Glutamatergic neuron (in vitro differentiated cells): ENCODE measurements around the gene MAP3K5. TPM values are rescaled to one million over a fixed set of nuclear protein-coding genes. Genes with fewer than 3 reads are reported as not detected.

Experiments used
- DNase-seq: peaks from one replicate; pipeline ENCODE4 v3.0.0; 2022
- H3K27ac Mint-ChIP-seq: one replicate; pipeline ENCODE4 v1.8.0; 2020; ENCODE audit warnings: mild to moderate bottlenecking, mixed read lengths, inconsistent platforms; ENCODE audit not compliant: unreplicated experiment
- H3K27me3 Mint-ChIP-seq: one replicate; pipeline ENCODE4 v1.8.0; 2020; ENCODE audit warnings: mild to moderate bottlenecking, moderate library complexity, mixed read lengths, inconsistent platforms; ENCODE audit not compliant: unreplicated experiment
- H3K36me3 Mint-ChIP-seq: one replicate; pipeline ENCODE4 v1.8.0; 2020; ENCODE audit warnings: mild to moderate bottlenecking, mixed read lengths, inconsistent platforms; ENCODE audit not compliant: unreplicated experiment
- H3K4me1 Mint-ChIP-seq: one replicate; pipeline ENCODE4 v1.8.0; 2020; ENCODE audit warnings: mild to moderate bottlenecking, low read depth, mixed read lengths, inconsistent platforms; ENCODE audit not compliant: unreplicated experiment
- H3K4me3 Mint-ChIP-seq: one replicate; pipeline ENCODE4 v1.8.0; 2020; ENCODE audit warnings: mild to moderate bottlenecking, mixed read lengths, inconsistent platforms; ENCODE audit not compliant: unreplicated experiment
- H3K9me3 Mint-ChIP-seq: one replicate; pipeline ENCODE4 v1.8.0; 2020; ENCODE audit warnings: mild to moderate bottlenecking, moderate library complexity, mixed read lengths, inconsistent platforms; ENCODE audit not compliant: unreplicated experiment
- long read RNA-seq: library from polyadenylated mRNA; unstranded; transcript quantifications from one replicate; pipeline ENCODE4 v2.0.0, GENCODE V29; 2020; ENCODE audit not compliant: unreplicated experiment
- total RNA-seq: library from RNA; stranded (reverse); fragmentation: NEBNext Ultra II Directional; extraction: Animal tissue kit (Norgen Biotek cat#: 25700); gene quantifications from one replicate; pipeline ENCODE4 v1.2.1, GENCODE V29; 2021; ENCODE audit not compliant: unreplicated experiment
- TF ChIP-seq, protein P1 (sequence below): fragments of 200-600 bp; sonication (generic); IDR thresholded peaks from one replicate; pipeline ENCODE4 v1.5.0; 2021; ENCODE audit not compliant: partially characterized antibody, unreplicated experiment

Gene MAP3K5, protein sequence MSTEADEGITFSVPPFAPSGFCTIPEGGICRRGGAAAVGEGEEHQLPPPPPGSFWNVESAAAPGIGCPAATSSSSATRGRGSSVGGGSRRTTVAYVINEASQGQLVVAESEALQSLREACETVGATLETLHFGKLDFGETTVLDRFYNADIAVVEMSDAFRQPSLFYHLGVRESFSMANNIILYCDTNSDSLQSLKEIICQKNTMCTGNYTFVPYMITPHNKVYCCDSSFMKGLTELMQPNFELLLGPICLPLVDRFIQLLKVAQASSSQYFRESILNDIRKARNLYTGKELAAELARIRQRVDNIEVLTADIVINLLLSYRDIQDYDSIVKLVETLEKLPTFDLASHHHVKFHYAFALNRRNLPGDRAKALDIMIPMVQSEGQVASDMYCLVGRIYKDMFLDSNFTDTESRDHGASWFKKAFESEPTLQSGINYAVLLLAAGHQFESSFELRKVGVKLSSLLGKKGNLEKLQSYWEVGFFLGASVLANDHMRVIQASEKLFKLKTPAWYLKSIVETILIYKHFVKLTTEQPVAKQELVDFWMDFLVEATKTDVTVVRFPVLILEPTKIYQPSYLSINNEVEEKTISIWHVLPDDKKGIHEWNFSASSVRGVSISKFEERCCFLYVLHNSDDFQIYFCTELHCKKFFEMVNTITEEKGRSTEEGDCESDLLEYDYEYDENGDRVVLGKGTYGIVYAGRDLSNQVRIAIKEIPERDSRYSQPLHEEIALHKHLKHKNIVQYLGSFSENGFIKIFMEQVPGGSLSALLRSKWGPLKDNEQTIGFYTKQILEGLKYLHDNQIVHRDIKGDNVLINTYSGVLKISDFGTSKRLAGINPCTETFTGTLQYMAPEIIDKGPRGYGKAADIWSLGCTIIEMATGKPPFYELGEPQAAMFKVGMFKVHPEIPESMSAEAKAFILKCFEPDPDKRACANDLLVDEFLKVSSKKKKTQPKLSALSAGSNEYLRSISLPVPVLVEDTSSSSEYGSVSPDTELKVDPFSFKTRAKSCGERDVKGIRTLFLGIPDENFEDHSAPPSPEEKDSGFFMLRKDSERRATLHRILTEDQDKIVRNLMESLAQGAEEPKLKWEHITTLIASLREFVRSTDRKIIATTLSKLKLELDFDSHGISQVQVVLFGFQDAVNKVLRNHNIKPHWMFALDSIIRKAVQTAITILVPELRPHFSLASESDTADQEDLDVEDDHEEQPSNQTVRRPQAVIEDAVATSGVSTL (N-terminal part only)
- total RNA-seq, result 0.66 TPM
- long read RNA-seq, result 0 reads

DNA sequence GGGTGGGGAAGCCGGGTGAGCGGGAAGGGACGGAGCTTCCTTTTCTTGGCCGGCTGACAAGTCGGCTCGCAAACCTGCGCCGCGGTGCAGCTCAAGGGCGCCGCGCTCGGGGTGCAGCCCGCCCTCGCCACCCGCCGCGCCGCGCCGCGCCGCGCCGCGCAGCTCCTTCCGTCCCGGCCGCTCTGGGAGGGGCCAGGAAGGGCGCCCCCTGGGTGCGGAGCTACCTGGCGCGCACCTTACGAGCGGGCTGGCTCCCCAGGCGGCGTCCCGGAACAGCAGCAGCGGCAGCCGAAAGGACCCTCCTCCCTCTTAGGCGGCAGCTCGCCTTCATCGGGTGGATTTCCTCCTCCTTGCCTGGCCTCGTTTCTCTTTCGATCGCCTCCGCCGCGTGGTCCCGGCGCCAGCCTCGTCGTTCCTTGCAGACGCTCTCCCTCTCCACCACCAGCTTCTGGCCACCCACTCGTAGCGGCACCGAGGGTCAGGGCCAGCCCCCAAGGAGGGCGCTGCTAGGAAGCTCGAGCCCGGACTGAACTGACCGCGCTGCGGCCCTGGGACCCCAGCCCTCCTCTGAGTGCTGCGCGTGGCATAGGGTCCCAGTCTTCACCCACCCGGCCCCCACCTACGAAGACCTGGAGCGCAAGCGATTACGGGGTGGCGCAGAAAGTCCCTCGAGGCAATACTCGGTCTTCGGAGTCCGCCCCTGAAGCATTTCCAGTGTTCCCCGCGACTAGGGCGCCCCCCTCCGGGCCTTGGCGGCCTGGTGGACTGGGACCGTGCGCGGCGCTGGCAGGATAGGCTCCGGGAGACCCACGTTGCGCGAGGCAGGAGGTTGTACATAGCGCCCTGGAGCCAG is at the start of gene MAP3K5:
Gene MAP3K5, minus strand, starts transcription at position 68 of the 853 bp plus-strand sequence. CDS start 320 bp downstream, outside the sequence.
- H3K27me3 Mint-ChIP-seq, result peaks cover 12% of the 10 kb centered on the region
- peak; percentile 90 for DNase-seq
- peaks cover 3% of the 10 kb centered on the region for H3K4me1 Mint-ChIP-seq
- H3K27ac Mint-ChIP-seq, result no peak within 1 kb of the TSS
- H3K9me3 Mint-ChIP-seq, result peaks cover 4% of the 10 kb centered on the region
- H3K4me3 Mint-ChIP-seq, result peak within 1 kb of the TSS; percentile 93
- TF ChIP-seq, protein P1, sequence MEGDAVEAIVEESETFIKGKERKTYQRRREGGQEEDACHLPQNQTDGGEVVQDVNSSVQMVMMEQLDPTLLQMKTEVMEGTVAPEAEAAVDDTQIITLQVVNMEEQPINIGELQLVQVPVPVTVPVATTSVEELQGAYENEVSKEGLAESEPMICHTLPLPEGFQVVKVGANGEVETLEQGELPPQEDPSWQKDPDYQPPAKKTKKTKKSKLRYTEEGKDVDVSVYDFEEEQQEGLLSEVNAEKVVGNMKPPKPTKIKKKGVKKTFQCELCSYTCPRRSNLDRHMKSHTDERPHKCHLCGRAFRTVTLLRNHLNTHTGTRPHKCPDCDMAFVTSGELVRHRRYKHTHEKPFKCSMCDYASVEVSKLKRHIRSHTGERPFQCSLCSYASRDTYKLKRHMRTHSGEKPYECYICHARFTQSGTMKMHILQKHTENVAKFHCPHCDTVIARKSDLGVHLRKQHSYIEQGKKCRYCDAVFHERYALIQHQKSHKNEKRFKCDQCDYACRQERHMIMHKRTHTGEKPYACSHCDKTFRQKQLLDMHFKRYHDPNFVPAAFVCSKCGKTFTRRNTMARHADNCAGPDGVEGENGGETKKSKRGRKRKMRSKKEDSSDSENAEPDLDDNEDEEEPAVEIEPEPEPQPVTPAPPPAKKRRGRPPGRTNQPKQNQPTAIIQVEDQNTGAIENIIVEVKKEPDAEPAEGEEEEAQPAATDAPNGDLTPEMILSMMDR, result peak; percentile 55
- peaks cover 2% of the 10 kb centered on the region for H3K36me3 Mint-ChIP-seq

DNA sequence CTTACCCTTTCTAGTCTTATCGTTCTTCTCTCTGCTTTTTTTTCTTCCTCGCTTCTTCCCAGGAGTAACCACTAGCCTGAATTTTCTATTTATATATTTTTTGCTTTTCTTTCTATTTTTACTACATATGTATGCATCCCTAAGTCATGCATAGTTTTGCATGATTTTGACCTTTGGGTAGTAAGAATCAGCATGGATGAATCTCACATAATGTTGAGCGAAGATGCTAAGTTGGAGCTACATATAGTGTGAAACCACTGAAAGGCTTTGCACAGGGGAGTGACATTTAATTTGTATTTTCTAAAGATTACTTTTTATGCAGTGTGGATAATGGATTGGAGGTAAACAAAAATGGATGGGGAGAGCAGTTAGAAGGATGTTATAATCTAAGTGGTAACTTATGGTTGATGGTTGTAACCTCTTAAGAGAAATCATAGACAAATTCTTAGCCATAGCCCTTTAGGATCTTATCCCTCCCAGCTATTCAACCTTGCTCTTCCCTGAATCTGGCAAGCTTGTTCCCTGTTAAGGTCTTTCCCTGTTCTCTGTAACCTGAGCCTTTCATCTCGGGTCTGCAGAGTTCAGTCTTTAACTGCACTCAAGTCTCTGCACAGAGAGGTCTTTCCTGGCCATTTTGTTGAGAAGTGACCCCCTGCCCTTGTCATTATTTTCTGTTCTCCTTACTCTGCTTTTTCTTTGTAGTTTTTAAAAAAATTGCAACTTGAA is 48.2 kb upstream of the MAP3K5 start:
- Mint-ChIP-seq H3K27ac (no peak overlapping the region), H3K9me3 (no peaks in the 10 kb centered on the region), H3K36me3 (no peaks in the 10 kb centered on the region), H3K27me3 (peaks cover 4% of the 10 kb centered on the region), H3K4me1 (peaks cover 12% of the 10 kb centered on the region), H3K4me3 (no peak overlapping the region)
- TF ChIP-seq, protein P1, result no peak
- DNase-seq, result no peak

DNA sequence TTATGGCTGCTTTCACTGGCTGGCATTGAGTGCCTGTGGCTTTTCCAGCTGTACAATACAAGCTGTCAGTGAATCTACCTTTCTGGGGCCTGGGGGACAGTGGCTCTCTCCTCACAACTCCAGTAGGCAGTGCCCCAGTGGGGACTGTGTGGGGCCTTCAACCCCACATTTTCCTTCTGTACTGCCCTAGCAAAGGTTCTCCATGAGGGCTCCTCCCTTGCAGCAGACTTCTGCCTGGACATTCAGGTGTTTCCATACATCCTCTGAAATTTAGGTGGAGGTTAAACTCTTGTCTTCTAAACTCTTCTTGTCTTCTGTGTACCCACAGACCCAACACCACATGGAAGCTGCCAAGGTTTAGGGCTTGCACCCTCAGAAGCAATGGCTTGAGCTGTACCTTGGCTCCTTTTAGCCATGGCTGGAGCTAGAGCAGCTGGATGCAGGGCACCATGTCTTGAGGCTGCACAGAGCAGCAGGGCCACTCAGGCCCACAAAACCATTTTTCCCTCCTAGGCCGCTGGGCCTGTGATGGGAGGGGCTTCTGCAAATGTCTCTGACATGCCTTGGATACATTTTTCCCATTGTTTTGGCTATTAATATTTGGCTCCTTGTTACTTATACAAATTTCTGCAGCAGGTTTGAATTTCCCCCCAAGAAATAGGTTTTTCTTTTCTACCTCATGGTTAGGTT is 39.7 kb upstream of the MAP3K5 start:
- Mint-ChIP-seq H3K9me3 (peaks cover 6% of the 10 kb centered on the region), H3K4me3 (no peak overlapping the region), H3K27me3 (peaks cover 3% of the 10 kb centered on the region), H3K4me1 (no peaks in the 10 kb centered on the region), H3K36me3 (peaks cover 29% of the 10 kb centered on the region), H3K27ac (no peak overlapping the region)
- DNase-seq, result no peak
- TF ChIP-seq, protein P1, result no peak

DNA sequence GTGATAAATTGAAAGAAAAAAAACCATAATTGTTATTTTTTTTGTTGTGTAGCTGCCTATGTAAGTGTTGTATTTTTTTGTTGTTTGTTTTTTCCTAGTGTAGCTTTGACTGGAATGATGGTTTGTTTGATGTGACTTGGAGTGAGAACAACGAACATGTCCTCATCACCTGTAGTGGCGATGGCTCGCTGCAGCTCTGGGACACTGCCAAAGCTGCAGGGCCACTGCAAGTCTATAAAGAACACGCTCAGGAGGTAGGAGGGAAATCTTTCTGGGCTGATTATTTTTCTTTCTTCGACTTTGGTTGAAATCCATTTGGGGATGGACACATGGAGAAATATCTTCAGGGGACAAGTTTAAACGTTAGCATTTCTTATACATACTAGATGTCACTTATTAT is 33.9 kb upstream of the MAP3K5 start:
- no peak for DNase-seq
- Mint-ChIP-seq H3K4me3 (no peak overlapping the region), H3K4me1 (no peaks in the 10 kb centered on the region), H3K27ac (no peak overlapping the region), H3K36me3 (peaks cover 14% of the 10 kb centered on the region), H3K27me3 (peaks cover 2% of the 10 kb centered on the region), H3K9me3 (peaks cover 5% of the 10 kb centered on the region)
- TF ChIP-seq, protein P1, result no peak
